Measurements from ENCODE around the gene SIGLEC11.
A peak's percentile ranks its signal among the peaks of the same experiment; 100 is the strongest.
"Not testable (repeated sequence)": the region's sequence is repeated elsewhere in the genome, so short reads cannot be mapped to it uniquely, and the experiment has no call there.

SIGLEC11 gene

GRCh38 chr19:49950956-49951526 lies 9.9 kb downstream of the SIGLEC11 start:
- no peak for DNase-seq

GRCh38 chr19:49950590-49950948 lies 10.4 kb downstream of the SIGLEC11 start:
- no peak for DNase-seq

GRCh38 chr19:49949742-49950589 lies 11.0 kb downstream of the SIGLEC11 start:
- no peak for DNase-seq

- no peak for DNase-seq
Measured at GRCh38 chr19:49946415-49946814, 14.6 kb downstream of the SIGLEC11 start.

- not testable (repeated sequence) for DNase-seq
Measured at GRCh38 chr19:49944567-49944966, 16.4 kb downstream of the SIGLEC11 start.

- no peak for DNase-seq
Measured at GRCh38 chr19:49940482-49940791, 20.5 kb downstream of the SIGLEC11 start.

- DNase-seq, result no peak
Measured at GRCh38 chr19:49939721-49940481, 21.1 kb downstream of the SIGLEC11 start.

GRCh38 chr19:49938662-49939061 lies 22.3 kb downstream of the SIGLEC11 start:
- DNase-seq, result no peak

- DNase-seq, result peak; percentile 93
Measured at GRCh38 chr19:49937750-49938381, 23.1 kb downstream of the SIGLEC11 start.

GRCh38 chr19:49936549-49936948 lies 24.4 kb downstream of the SIGLEC11 start:
- DNase-seq, result no peak

- no peak for DNase-seq
Measured at GRCh38 chr19:49933643-49934042, 27.3 kb downstream of the SIGLEC11 start.

GRCh38 chr19:49932731-49933131 lies 28.2 kb downstream of the SIGLEC11 start:
- no peak for DNase-seq

- no peak for DNase-seq
Measured at GRCh38 chr19:49932041-49932451, 28.9 kb downstream of the SIGLEC11 start.

GRCh38 chr19:49931293-49932040 lies 29.5 kb downstream of the SIGLEC11 start:
- no peak for DNase-seq

GRCh38 chr19:49930483-49931011 lies 30.4 kb downstream of the SIGLEC11 start:
- no peak for DNase-seq

- peak; percentile 99 for DNase-seq
Measured at GRCh38 chr19:49929611-49930482, 31.1 kb downstream of the SIGLEC11 start.

- DNase-seq, result no peak
Measured at GRCh38 chr19:49929121-49929610, 31.8 kb downstream of the SIGLEC11 start, which contains the start of the genes ATF5 and NUP62. TSS of gene ATF5 (plus strand) at chr19:49929205. CDS start at chr19:49930851, 1,646 bp downstream. TSS of gene NUP62 (minus strand) at chr19:49929504. CDS start at chr19:49909807, 19,697 bp downstream.

GRCh38 chr19:49927526-49928264 lies 33.3 kb downstream of the SIGLEC11 start:
- DNase-seq, result no peak

- DNase-seq, result no peak
Measured at GRCh38 chr19:49926515-49926914, 34.5 kb downstream of the SIGLEC11 start.

- no peak for DNase-seq
Measured at GRCh38 chr19:49925486-49925885, 35.5 kb downstream of the SIGLEC11 start.
